Thymus (tissue), 11 donors: ENCODE data around the gene MICALL2. TPM values are rescaled to one million over a fixed set of nuclear protein-coding genes. Genes with fewer than 3 reads are reported as not detected.

Experiments
- DNase-seq, 9 donors: peaks; one replicate each; pipeline ENCODE4 v3.0.0-alpha.2; 2013; ENCODE audit warnings: low spot score in 9 of 9, low read depth in 6 of 9, missing footprints in 1 of 9
- H3K27ac ChIP-seq, 2 donors: one replicate each; pipeline ENCODE4 v1.5.1; 2013; ENCODE audit warnings: control low read depth in 1 of 2, low read depth in 1 of 2, low read length in 1 of 2, mild to moderate bottlenecking in 1 of 2, moderate library complexity in 1 of 2
- H3K27me3 ChIP-seq, 2 donors: one replicate each; pipeline ENCODE4 v1.5.1; 2013; ENCODE audit warnings: low read length in 1 of 2; ENCODE audit not compliant: control insufficient read depth in 2 of 2, insufficient read depth in 1 of 2
- H3K36me3 ChIP-seq, 2 donors: one replicate each; pipeline ENCODE4 v1.5.1; 2013; ENCODE audit warnings: low read length in 1 of 2, mild to moderate bottlenecking in 1 of 2, moderate library complexity in 1 of 2; ENCODE audit not compliant: control insufficient read depth in 2 of 2, insufficient read depth in 2 of 2
- H3K4me1 ChIP-seq, 2 donors: one replicate each; pipeline ENCODE4 v1.5.1; 2013; ENCODE audit warnings: low read length in 2 of 2; ENCODE audit not compliant: control insufficient read depth in 2 of 2, insufficient read depth in 2 of 2
- H3K4me3 ChIP-seq, 2 donors: one replicate each; pipeline ENCODE4 v1.5.1; 2013; ENCODE audit warnings: low read length in 2 of 2, control low read depth in 1 of 2, mild to moderate bottlenecking in 1 of 2
- H3K9me3 ChIP-seq, 2 donors: one replicate each; pipeline ENCODE4 v1.5.1; 2013; ENCODE audit warnings: low read length in 1 of 2, mild to moderate bottlenecking in 1 of 2; ENCODE audit not compliant: control insufficient read depth in 2 of 2, insufficient read depth in 1 of 2
- WGBS: extraction: QIAGEN DNeasy Blood & Tissue Kit; methylation state at CpG from one replicate; pipeline ENCODE4 v1.1.7; 2013; 5-methylcytosine and 5-hydroxymethylcytosine counted together
- polyA plus RNA-seq: library from polyadenylated mRNA; stranded (reverse); fragments of 200-250 nt; gene quantifications from one replicate; pipeline ENCODE4 v1.2.3, GENCODE V29; 2013
- total RNA-seq: library from RNA; stranded (reverse); fragments of 120-200 nt; gene quantifications from one replicate; pipeline ENCODE4 v1.2.4, GENCODE V29; 2013
- donor health status: healthy.

The MICALL2 gene
- total and polyA plus RNA-seq, 2 donors, result 13.5 to 44.2 TPM

GRCh38 chr7:1419310-1419634 is 40.0 kb downstream of the MICALL2 start:
- Histone ChIP-seq H3K36me3 (no peaks in the 10 kb centered on the region), H3K4me1 (peaks cover 0 to 9% of the 10 kb centered on the region in 2 donors), H3K27me3 (peaks cover 2 to 39% of the 10 kb centered on the region in 2 donors), H3K9me3 (no peaks in the 10 kb centered on the region), H3K4me3 (no peak overlapping the region), H3K27ac (no peak overlapping the region)
- no peak for DNase-seq
- 95% methylated on average over 11 of the region's 11 CpGs for WGBS

- peaks cover 2 to 34% of the 10 kb centered on the region in 2 donors for H3K27me3 ChIP-seq
- no peaks in the 10 kb centered on the region for H3K36me3 ChIP-seq
- H3K4me3 ChIP-seq, result no peak overlapping the region
- H3K27ac ChIP-seq, result no peak overlapping the region
- peaks cover 0 to 9% of the 10 kb centered on the region in 2 donors for H3K4me1 ChIP-seq
- H3K9me3 ChIP-seq, result no peaks in the 10 kb centered on the region
- WGBS, result 84% methylated on average over 21 of the region's 21 CpGs
- no peak for DNase-seq
Measured at GRCh38 chr7:1418505-1419309, 40.6 kb downstream of the MICALL2 start.

- WGBS, result 81% methylated on average over 2 of the region's 2 CpGs
- peaks cover 0 to 3% of the 10 kb centered on the region in 2 donors for H3K4me1 ChIP-seq
- peaks cover 0 to 35% of the 10 kb centered on the region in 2 donors for H3K27me3 ChIP-seq
- H3K4me3 ChIP-seq, result no peak overlapping the region
- DNase-seq, result no peak
- H3K27ac ChIP-seq, result no peak overlapping the region
- H3K36me3 ChIP-seq, result no peaks in the 10 kb centered on the region
- H3K9me3 ChIP-seq, result peaks cover 0 to 10% of the 10 kb centered on the region in 2 donors
Measured at GRCh38 chr7:1415389-1415990, 43.8 kb downstream of the MICALL2 start.

GRCh38 chr7:1413936-1414639 is 45.2 kb downstream of the MICALL2 start:
- H3K4me3 ChIP-seq, result no peak overlapping the region
- H3K27ac ChIP-seq, result no peak overlapping the region
- peaks cover 0 to 10% of the 10 kb centered on the region in 2 donors for H3K9me3 ChIP-seq
- no peak for DNase-seq
- H3K36me3 ChIP-seq, result no peaks in the 10 kb centered on the region
- peaks cover 0 to 3% of the 10 kb centered on the region in 2 donors for H3K4me1 ChIP-seq
- peaks cover 0 to 44% of the 10 kb centered on the region in 2 donors for H3K27me3 ChIP-seq
- 80% methylated on average over 21 of the region's 21 CpGs for WGBS

GRCh38 chr7:1412322-1413261 is 46.7 kb downstream of the MICALL2 start:
- DNase-seq, result peak; percentile 19 to 79 (median 50)
- peaks cover 2 to 53% of the 10 kb centered on the region in 2 donors for H3K27me3 ChIP-seq
- H3K4me1 ChIP-seq, result peaks cover 0 to 3% of the 10 kb centered on the region in 2 donors
- H3K4me3 ChIP-seq, result no peak overlapping the region
- H3K27ac ChIP-seq, result no peak overlapping the region
- H3K9me3 ChIP-seq, result peaks cover 0 to 10% of the 10 kb centered on the region in 2 donors
- WGBS, result 20% methylated on average over 65 of the region's 65 CpGs
- H3K36me3 ChIP-seq, result no peaks in the 10 kb centered on the region

- Histone ChIP-seq H3K27me3 (peaks cover 2 to 52% of the 10 kb centered on the region in 2 donors), H3K9me3 (peaks cover 0 to 10% of the 10 kb centered on the region in 2 donors)
- 97% methylated on average over 28 of the region's 28 CpGs for WGBS
Measured at GRCh38 chr7:1411414-1411813, 47.9 kb downstream of the MICALL2 start.

GRCh38 chr7:1410992-1411391 is 48.3 kb downstream of the MICALL2 start:
- peaks cover 0 to 10% of the 10 kb centered on the region in 2 donors for H3K9me3 ChIP-seq
- WGBS, result 64% methylated on average over 12 of the region's 12 CpGs
- DNase-seq, result no peak
- H3K27me3 ChIP-seq, result peaks cover 2 to 53% of the 10 kb centered on the region in 2 donors
- H3K27ac ChIP-seq, result no peak overlapping the region
- no peak overlapping the region for H3K4me3 ChIP-seq
- H3K4me1 ChIP-seq, result no peaks in the 10 kb centered on the region
- no peaks in the 10 kb centered on the region for H3K36me3 ChIP-seq

More at GRCh38 chr7:1411414-1411813, 47.9 kb downstream of the MICALL2 start:
- no peaks in the 10 kb centered on the region for H3K4me1 ChIP-seq
- H3K4me3 ChIP-seq, result no peak overlapping the region
- no peaks in the 10 kb centered on the region for H3K36me3 ChIP-seq
- DNase-seq, result no peak
- H3K27ac ChIP-seq, result no peak overlapping the region

- peaks cover 2 to 66% of the 10 kb centered on the region in 2 donors for H3K27me3 ChIP-seq
- H3K36me3 ChIP-seq, result no peaks in the 10 kb centered on the region
- no peaks in the 10 kb centered on the region for H3K4me1 ChIP-seq
- peaks cover 0 to 10% of the 10 kb centered on the region in 2 donors for H3K9me3 ChIP-seq
- no peak overlapping the region for H3K27ac ChIP-seq
- WGBS, result 86% methylated on average over 7 of the region's 7 CpGs
- no peak for DNase-seq
- no peak overlapping the region for H3K4me3 ChIP-seq
Measured at GRCh38 chr7:1409555-1409954, 49.7 kb downstream of the MICALL2 start.
